Medulla oblongata (tissue), 1 donor: ENCODE data around the gene CTNNB1.
"Not testable (repeated sequence)": the region's sequence is repeated elsewhere in the genome, so short reads cannot be mapped to it uniquely, and the experiment has no call there.

Experiments
- DNase-seq: peaks from one replicate; pipeline ENCODE4 v3.0.0-alpha.2; 2015; ENCODE audit errors: extremely low spot score

Gene CTNNB1

DNA sequence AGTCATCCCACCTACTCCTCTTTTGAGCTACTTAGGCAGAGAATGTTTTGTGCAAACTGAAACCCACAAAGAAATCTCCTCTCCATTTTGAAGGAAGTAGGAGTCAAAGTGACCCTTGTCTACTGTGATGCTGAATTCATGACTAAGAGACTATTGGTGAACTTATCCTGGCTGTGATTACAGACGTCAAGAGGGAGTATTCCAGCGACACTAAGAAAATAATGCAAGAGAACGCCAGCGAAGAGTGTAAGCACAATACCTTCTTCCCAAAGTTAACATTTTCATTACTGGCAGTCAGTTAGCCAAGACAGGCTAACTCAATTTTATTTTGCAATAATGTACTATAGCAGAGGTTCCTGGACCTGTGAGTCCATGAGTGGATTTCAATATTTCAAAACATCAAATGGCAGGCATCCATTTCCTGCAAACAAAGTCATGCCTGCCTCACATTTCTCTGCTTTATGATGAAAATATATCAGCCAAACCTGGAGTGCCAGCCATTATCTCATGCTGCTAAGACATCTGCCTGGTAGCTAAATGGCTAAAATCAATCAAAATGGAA, 59.0 kb downstream of the CTNNB1 start:
- no peak for DNase-seq

DNA sequence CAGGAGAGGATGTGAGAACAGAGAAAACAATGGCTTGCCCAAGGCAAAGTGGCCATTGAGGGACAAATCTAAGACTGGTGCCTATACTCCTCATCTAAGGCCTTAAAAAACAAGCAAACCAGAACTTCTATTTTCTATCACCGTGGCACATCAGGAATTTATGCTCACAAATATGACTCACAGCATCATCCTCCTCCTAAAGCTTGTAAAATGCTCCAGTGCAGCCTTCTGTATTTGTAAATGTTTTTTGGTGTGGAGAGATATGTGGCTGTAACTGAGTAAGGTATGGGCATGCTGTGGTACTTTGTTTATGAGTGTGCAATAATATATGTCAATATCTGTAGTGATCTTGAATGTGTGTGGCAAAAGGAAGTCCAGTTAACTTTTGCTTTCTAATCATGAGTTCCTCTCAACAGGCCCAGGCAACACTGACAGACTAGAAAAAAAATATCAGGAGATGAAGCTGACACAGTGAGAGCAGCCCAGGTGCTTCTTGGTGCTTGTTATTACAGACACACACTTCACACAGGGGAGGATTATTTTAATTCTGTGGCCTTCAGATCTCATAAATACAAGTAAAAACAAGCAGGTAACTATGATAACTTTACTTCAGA, 60.3 kb downstream of the CTNNB1 start:
- DNase-seq = no peak

GRCh38 chr3:41260063-41260450, 60.8 kb downstream of the CTNNB1 start:
- no peak for DNase-seq

DNA sequence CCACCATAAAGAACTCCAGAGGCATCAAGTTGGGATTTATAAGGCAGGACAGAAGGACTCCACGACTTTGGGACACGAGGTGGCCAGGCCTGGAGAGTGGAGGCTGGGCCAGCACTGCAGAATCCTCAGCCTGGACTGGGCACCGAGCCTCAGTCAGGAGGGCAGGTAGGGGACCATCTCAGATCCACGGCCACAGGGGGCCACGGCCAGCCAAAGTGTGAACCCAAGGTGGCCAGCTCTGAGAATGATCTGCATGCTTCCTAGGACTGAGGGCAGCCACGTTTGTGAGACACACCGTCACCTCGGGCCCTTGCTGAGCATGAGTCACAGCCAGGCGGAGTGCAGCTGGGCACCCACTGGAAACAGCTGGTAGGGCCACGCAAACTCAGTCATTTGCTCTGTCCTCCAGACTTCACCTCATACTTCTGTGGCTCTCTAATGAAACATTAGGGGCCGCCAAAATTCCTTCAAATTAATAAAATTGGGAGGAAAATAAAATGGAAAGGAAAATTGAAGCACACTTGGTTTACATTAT, 65.8 kb downstream of the CTNNB1 start:
- DNase-seq = no peak

- DNase-seq = no peak
Measured at GRCh38 chr3:41265823-41266273, 66.5 kb downstream of the CTNNB1 start.

DNA sequence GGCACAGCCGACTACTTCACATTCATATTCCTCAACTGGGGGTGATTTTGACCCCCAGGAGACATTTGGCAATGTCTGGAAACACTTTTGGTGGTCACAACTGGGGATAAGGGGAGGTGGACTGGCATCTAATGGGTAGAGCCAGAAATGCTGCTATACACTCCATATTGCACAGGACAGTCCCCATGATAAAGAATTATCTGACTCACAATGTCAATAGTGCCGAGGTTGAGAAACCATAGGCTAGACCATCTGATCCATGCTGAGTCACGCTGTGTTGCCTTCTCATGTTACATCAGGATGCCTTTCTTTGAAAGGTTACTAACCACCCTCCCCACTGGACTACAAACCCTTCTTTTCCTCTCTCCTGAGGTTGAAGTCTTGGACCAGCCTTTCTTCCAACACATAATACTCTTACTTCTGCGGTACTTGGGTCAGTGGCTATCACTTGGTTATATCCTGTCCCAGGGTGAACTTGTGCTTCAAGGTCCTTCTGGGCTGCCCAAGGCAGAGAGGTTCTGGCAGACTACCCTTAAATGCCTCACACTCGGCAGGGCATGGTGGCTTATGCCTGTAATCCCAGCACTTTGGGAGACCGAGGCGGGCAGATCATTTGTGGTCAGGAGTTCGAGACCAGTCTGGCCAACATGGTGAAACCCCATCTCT, 68.8 kb downstream of the CTNNB1 start:
- DNase-seq = no peak

GRCh38 chr3:41272667-41273066, 73.4 kb downstream of the CTNNB1 start:
- no peak for DNase-seq

GRCh38 chr3:41274944-41275668, 75.8 kb downstream of the CTNNB1 start:
- no peak for DNase-seq

GRCh38 chr3:41276191-41276590, 76.9 kb downstream of the CTNNB1 start:
- no peak for DNase-seq

DNA sequence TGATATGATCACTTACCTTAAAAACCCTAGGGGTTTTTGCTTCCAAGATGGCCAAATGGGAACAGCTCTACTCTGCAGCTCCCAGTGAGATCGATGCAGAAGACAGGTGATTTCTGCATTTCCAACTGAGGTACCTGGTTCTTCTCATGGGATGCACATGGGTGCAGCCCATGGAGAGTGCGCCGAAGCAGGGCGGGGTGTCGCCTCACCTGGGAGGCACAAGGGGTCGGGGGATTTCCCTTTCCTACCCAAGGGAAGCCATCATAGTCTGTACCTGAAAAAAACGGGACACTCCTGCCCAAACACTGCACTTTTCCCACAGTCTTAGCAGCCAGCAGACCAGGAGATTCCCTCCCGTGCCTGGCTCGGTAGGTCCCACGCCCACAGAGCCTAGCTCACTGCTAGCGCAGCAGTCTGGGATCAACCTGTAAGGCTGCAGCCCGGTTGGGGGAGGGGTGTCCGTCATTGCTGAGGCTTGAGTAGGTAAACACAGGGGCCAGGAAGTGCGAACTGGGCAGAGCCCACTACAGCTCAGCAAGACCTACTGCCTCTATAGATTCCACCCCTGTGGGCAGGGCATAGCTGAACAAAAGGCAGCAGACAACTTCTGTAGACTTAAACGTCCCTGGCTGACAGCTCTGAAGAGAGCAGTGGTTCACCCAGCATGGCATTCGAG, 78.6 kb downstream of the CTNNB1 start:
- no peak for DNase-seq

DNA sequence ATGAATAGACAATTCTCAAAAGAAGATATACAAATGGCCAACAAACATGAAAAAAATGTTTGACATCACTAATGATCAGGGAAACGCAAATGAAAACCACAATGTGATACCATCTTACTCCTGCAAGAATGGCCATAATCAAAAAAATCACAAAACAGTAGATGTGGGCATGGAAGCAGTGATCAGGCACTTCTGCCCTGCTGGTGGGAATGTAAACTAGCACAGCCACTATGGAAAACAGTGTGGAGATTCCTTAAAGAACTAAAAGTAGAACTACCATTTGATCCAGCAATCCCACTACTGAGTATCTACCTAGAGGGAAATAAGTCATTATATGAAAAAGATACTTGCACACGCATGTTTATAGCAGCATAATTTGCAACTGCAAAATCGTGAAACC, 85.6 kb downstream of the CTNNB1 start:
- DNase-seq = not testable (repeated sequence)

DNA sequence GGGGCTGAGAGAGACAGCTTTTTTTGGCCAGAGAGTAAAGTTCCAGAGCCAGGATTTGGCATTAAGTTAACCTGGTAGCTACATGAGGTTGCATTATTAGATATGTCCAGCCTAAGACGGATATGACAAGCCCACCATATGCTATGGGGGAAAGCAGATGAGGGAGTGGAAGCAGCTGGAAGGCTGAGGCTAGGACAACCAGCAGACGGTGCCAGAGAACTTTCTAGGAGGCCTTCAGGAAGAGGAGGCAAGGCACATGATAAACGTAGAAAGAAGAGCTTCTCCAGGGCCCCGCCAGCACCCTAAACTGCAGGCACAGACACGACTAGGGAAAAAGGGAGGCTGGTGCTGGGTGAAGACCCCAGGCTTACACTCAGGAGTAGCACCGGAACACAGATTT, 87.0 kb downstream of the CTNNB1 start:
- no peak for DNase-seq

- no peak for DNase-seq
Measured at GRCh38 chr3:41288785-41289184, 89.5 kb downstream of the CTNNB1 start.
